B cell (primary cell): Measurements from ENCODE around the gene PSMC5.

Experiments used
- EZH2 ChIP-seq: IDR thresholded peaks from 2 replicates; pipeline ENCODE4 v1.6.1; 2012; ENCODE audit warnings: borderline replicate concordance, low read depth, mild to moderate bottlenecking, moderate library complexity, low read length; ENCODE audit not compliant: insufficient read depth, poor library complexity, severe bottlenecking
- TF ChIP-seq, protein P1 (sequence below): fragments of 200-600 bp; IDR thresholded peaks from one replicate; pipeline ENCODE4 v1.8.0; 2022; ENCODE audit warnings: antibody characterized with exemption, mild to moderate bottlenecking

DNA sequence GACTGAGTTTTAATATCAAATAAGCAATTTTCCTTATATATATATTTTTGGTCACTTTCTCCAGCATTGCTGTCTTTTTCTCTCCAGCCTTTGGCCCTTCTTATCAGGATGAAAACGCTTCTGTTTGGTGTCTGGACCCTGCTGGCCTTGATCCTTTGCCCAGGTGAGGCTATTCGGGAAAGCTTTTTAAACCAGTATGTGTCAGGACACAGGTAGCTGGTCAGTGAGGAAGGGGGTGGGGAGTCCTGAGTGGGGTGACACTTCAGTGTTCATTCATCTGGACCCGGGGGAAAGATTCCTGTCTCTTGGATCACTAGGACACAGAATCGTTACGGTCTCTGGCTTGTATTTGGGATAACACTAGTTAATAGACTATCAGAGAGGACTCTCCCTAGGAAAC is 27.5 kb downstream of the PSMC5 start:
- TF ChIP-seq EZH2 = no peak
- TF ChIP-seq, protein P1, sequence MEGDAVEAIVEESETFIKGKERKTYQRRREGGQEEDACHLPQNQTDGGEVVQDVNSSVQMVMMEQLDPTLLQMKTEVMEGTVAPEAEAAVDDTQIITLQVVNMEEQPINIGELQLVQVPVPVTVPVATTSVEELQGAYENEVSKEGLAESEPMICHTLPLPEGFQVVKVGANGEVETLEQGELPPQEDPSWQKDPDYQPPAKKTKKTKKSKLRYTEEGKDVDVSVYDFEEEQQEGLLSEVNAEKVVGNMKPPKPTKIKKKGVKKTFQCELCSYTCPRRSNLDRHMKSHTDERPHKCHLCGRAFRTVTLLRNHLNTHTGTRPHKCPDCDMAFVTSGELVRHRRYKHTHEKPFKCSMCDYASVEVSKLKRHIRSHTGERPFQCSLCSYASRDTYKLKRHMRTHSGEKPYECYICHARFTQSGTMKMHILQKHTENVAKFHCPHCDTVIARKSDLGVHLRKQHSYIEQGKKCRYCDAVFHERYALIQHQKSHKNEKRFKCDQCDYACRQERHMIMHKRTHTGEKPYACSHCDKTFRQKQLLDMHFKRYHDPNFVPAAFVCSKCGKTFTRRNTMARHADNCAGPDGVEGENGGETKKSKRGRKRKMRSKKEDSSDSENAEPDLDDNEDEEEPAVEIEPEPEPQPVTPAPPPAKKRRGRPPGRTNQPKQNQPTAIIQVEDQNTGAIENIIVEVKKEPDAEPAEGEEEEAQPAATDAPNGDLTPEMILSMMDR = no peak
